Glutamatergic neuron (in vitro differentiated cells): ENCODE results near the gene WNK4. TPM values are rescaled to one million over a fixed set of nuclear protein-coding genes. Genes with fewer than 3 reads are reported as not detected.

Experiments used
- DNase-seq: peaks from one replicate; pipeline ENCODE4 v3.0.0; 2022
- H3K27ac Mint-ChIP-seq: one replicate; pipeline ENCODE4 v1.8.0; 2020; ENCODE audit warnings: mild to moderate bottlenecking, mixed read lengths, inconsistent platforms; ENCODE audit not compliant: unreplicated experiment
- H3K27me3 Mint-ChIP-seq: one replicate; pipeline ENCODE4 v1.8.0; 2020; ENCODE audit warnings: mild to moderate bottlenecking, moderate library complexity, mixed read lengths, inconsistent platforms; ENCODE audit not compliant: unreplicated experiment
- H3K36me3 Mint-ChIP-seq: one replicate; pipeline ENCODE4 v1.8.0; 2020; ENCODE audit warnings: mild to moderate bottlenecking, mixed read lengths, inconsistent platforms; ENCODE audit not compliant: unreplicated experiment
- H3K4me1 Mint-ChIP-seq: one replicate; pipeline ENCODE4 v1.8.0; 2020; ENCODE audit warnings: mild to moderate bottlenecking, low read depth, mixed read lengths, inconsistent platforms; ENCODE audit not compliant: unreplicated experiment
- H3K4me3 Mint-ChIP-seq: one replicate; pipeline ENCODE4 v1.8.0; 2020; ENCODE audit warnings: mild to moderate bottlenecking, mixed read lengths, inconsistent platforms; ENCODE audit not compliant: unreplicated experiment
- H3K9me3 Mint-ChIP-seq: one replicate; pipeline ENCODE4 v1.8.0; 2020; ENCODE audit warnings: mild to moderate bottlenecking, moderate library complexity, mixed read lengths, inconsistent platforms; ENCODE audit not compliant: unreplicated experiment
- CTCF ChIP-seq: fragments of 200-600 bp; sonication (generic); IDR thresholded peaks from one replicate; pipeline ENCODE4 v1.5.0; 2021; ENCODE audit not compliant: partially characterized antibody, unreplicated experiment
- total RNA-seq: library from RNA; stranded (reverse); fragmentation: NEBNext Ultra II Directional; extraction: Animal tissue kit (Norgen Biotek cat#: 25700); gene quantifications from one replicate; pipeline ENCODE4 v1.2.1, GENCODE V29; 2021; ENCODE audit not compliant: unreplicated experiment

The WNK4 gene
- total RNA-seq, 1 donor from 2014 or later, result 2.7 TPM

GRCh38 chr17:42779304-42779935 lies 990 bp upstream of the WNK4 start:
- H3K27ac Mint-ChIP-seq, result peak overlapping the region; percentile 50
- peak overlapping the region; percentile 77 for H3K4me3 Mint-ChIP-seq
- no peaks in the 10 kb centered on the region for H3K36me3 Mint-ChIP-seq
- H3K4me1 Mint-ChIP-seq, result no peaks in the 10 kb centered on the region
- DNase-seq, result no peak
- H3K9me3 Mint-ChIP-seq, result peaks cover 4% of the 10 kb centered on the region
- peaks cover 9% of the 10 kb centered on the region for H3K27me3 Mint-ChIP-seq
- TF ChIP-seq CTCF, result no peak

- TF ChIP-seq CTCF, result no peak
- H3K36me3 Mint-ChIP-seq, result peaks cover 5% of the 10 kb centered on the region
- no peak for DNase-seq
- H3K4me3 Mint-ChIP-seq, result peak overlapping the region; percentile 77
- peaks cover 13% of the 10 kb centered on the region for H3K27me3 Mint-ChIP-seq
- H3K4me1 Mint-ChIP-seq, result no peaks in the 10 kb centered on the region
- peaks cover 8% of the 10 kb centered on the region for H3K9me3 Mint-ChIP-seq
- H3K27ac Mint-ChIP-seq, result no peak overlapping the region
Measured at GRCh38 chr17:42780851-42781638, 635 bp downstream of the WNK4 start.

- H3K9me3 Mint-ChIP-seq, result peaks cover 8% of the 10 kb centered on the region
- peaks cover 5% of the 10 kb centered on the region for H3K36me3 Mint-ChIP-seq
- no peaks in the 10 kb centered on the region for H3K4me1 Mint-ChIP-seq
- no peak for TF ChIP-seq CTCF
- H3K27ac Mint-ChIP-seq, result no peak overlapping the region
- DNase-seq, result no peak
- peak overlapping the region; percentile 77 for H3K4me3 Mint-ChIP-seq
- H3K27me3 Mint-ChIP-seq, result peaks cover 16% of the 10 kb centered on the region
Measured at GRCh38 chr17:42781639-42782165, 1.3 kb downstream of the WNK4 start.

GRCh38 chr17:42782166-42783061 lies 2.0 kb downstream of the WNK4 start:
- peaks cover 19% of the 10 kb centered on the region for H3K27me3 Mint-ChIP-seq
- DNase-seq, result no peak
- no peaks in the 10 kb centered on the region for H3K4me1 Mint-ChIP-seq
- peaks cover 8% of the 10 kb centered on the region for H3K9me3 Mint-ChIP-seq
- no peak for TF ChIP-seq CTCF
- no peak overlapping the region for H3K4me3 Mint-ChIP-seq
- no peak overlapping the region for H3K27ac Mint-ChIP-seq
- H3K36me3 Mint-ChIP-seq, result peaks cover 5% of the 10 kb centered on the region
